HuH-7 (cell line): Measurements from ENCODE around the gene ZNF385B.
A peak's percentile ranks its signal among the peaks of the same experiment; 100 is the strongest.
"Not testable (repeated sequence)": the region's sequence is repeated elsewhere in the genome, so short reads cannot be mapped to it uniquely, and the experiment has no call there.

ENCODE experiments used
- DNase-seq: peaks from one replicate; pipeline ENCODE4 v3.0.0; 2011; ENCODE audit warnings: low spot score

The ZNF385B gene

DNA sequence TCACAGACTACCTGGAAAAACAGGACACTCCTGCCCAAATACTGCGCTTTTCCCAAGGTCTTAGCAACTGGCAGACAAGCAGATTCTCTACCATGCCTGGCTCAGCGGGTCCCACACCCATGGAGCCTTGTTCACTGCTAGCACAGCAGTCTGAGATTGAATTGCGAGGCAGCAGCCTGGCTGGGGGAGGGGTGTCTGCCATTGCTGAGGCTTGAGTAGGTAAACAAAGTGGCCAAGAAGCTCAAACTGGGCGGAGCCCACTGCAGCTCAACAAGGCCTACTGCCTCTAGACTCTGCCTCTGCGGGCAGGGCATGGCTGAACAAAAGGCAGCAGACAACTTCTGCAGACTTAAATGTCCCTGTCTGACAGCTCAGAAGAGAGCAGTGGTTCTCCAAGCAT is 231.6 kb downstream of the ZNF385B start:
- DNase-seq: not testable (repeated sequence)

DNA sequence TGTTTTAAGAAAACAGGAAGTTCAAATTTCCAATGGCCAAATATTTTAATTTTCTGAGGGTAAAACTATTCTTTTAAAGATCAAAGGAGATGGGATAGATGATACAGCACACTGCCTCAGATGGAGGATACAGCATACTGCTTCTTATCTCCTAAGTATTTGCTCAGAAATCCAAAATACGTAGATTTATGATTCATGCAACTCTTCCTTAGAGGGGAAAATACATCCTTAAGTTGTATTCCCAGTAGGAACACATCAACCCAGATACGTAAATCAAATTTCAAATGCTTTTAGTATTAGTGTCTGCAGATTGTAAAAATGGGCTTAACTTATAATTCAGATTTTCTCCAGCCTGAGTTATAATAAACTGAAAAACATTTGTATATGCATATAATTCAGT is 235.2 kb downstream of the ZNF385B start:
- no peak for DNase-seq

DNA sequence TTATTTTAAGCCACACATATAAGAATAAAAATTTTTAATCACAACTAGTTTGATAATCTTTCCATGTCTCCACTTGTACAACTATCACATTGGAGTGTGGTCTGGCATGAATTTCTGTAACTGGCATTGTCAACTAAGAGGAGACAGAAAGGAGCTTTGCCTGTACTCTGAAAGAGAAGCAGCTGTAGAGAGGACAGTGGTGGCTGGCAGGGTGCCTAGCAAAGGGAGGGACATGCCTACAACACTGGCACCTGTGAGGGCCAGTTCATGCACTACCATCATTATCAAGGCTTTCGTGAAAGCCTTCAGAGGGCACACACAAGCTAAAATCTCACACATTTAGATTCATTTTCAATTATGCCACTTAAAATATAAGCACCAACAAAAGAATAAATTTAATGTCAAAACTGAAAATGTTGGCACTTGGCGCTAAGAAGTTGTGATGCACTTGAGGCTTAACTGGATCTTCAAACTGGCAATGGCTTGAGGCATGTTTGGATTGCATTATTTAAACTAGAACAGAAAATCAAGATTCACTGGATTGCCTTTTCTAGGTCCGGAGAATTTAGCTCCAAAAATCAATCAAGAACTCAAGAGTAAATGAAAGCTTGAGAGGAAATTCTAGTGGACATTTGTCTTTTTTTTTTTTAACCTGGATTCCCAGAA is 238.6 kb downstream of the ZNF385B start:
- DNase-seq: no peak

DNA sequence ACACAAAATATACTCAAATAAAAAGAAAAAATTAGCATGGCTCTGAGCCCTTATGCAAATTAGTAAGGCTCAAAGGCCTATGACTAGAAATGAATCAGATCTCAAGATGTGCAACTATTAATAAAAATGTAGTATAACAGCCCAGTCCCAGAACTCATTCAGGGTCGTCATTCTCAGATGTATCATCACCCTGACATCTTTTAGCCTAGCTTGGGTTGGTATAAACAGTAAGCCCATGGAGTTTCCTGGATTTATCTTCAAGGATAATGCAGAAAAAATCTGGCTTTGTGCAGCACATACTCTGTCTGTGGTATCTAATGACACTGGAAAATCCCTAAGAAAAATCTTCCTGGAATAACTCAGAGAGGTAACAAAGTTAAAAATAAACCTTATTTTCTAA is 239.3 kb downstream of the ZNF385B start:
- no peak for DNase-seq

DNA sequence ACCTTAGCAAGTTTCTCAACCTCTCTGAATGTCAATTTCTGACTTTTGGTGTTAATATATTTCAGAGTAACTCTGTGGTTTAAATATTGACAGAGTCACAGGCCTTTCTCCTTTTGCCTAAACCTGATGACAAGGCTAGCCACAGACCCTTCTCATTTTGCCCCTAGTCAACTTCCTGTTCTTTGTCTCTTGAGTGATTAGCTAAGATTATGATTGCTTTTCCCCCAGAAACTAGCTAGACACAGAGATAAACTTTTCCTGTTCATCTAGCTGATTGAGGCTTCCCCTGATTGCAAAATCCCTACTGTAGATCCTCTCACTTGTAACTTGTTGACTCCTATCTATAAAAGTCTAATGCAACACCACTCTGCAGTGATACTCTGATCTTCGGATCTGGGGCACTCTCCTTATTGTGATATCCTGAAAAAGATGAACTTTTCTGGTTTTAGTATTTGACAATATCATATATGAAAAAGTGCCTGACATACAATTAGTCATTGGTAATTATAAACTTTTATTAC is 241.4 kb downstream of the ZNF385B start:
- peak; percentile 3 for DNase-seq

DNA sequence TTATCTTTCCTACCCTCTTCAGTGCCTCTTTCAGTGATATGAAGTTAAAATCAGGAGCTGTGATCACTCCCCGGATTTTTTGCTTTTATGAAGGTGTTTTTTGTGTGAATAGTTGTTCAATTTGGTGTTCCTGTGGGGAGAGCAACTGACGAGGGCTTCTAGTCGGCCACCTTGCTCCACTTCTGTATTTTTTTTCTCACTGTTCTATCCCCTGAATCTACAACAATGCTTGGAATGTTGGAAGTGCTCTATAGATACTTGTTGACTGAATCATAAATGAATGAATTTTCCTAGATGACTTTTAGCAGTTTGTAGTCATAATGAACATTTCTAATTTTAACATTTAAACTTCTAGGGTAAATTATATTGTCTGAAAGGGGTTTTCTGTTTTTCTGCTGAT is 247.3 kb downstream of the ZNF385B start:
- DNase-seq: no peak

DNA sequence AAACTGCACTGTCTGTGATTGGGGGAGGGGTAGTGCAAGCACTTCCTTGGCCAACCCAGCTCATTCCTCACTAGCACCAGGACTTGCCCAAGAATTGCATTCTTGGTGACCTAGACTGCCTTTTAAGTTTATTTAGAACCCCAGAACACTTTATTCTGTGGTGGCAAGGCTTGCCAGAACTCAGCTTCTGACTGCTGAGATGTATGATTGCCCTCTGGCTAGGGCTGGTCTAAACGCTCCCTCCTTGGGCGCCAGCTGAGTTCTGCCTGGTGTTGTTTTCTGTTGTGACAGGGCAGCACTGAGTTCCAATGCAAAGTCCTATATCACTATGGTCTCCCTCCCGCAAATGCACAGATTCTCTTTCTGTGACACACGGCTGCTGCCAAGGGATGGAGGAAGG is 247.7 kb downstream of the ZNF385B start:
- no peak for DNase-seq

- no peak for DNase-seq
These were observed 248.1 kb downstream of the ZNF385B start for GRCh38 chr2:179613299-179613651.

DNA sequence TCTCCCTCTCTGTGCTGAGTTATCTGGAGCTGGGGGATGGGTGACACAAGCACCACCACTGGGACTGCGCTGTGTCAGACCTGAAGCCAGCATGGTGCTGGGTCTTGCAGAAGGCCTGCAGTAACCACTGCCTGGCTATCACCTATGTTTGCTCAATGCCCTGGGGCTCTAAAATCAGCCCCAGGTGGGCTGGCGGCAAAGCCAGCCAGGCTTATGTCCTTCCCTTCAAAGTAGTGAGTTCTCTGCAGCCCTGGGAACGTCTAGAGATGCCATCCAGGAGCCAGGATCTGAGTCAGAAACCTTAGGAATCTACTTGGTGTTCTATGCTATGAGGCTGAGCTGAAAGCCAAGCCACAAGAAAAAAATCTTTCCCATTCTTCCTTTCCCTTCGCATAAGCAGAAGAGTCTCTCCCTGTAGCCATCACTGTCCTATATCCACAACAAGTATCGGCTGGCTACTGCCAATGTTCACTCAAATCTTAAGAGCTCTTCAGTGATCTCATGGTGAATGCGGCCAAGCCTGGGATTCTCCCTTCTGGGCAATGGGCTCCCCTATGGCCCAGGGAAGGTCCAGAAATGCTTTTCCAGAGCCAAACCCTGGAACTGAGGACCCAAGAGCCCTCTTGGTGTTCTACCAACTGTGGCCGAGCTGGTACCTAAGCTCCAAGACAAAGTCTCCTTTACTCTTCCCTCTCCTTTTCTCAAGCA is 248.7 kb downstream of the ZNF385B start:
- DNase-seq: no peak

- no peak for DNase-seq
These were observed 249.3 kb downstream of the ZNF385B start for GRCh38 chr2:179612108-179612507.

- no peak for DNase-seq
These were observed 255.3 kb downstream of the ZNF385B start for GRCh38 chr2:179606141-179606540.

GRCh38 chr2:179605341-179605740 is 256.1 kb downstream of the ZNF385B start:
- no peak for DNase-seq

DNA sequence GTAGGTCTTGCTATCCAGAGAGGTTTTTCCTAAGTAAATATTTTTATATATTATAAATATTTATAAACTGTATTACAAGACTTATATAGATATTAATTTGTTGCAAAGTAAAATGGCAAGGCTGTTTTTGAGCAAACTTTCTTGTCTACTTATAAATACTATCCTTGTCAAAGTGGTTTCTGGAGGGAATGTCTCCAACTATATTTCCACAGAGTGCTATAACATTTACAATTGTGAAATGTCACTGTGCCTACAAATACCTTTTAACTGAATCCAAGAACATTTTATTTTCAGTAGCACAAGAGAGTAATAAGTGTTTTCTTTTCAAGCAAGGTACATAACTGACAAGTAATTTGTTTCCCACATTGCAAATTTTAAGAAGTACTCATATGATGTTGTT is 256.8 kb downstream of the ZNF385B start:
- DNase-seq: no peak

GRCh38 chr2:179602452-179602851 is 259.0 kb downstream of the ZNF385B start:
- DNase-seq: no peak

- DNase-seq: no peak
These were observed 265.4 kb downstream of the ZNF385B start for GRCh38 chr2:179596018-179596417.

- DNase-seq: no peak
These were observed 266.1 kb downstream of the ZNF385B start for GRCh38 chr2:179595284-179595683.

DNA sequence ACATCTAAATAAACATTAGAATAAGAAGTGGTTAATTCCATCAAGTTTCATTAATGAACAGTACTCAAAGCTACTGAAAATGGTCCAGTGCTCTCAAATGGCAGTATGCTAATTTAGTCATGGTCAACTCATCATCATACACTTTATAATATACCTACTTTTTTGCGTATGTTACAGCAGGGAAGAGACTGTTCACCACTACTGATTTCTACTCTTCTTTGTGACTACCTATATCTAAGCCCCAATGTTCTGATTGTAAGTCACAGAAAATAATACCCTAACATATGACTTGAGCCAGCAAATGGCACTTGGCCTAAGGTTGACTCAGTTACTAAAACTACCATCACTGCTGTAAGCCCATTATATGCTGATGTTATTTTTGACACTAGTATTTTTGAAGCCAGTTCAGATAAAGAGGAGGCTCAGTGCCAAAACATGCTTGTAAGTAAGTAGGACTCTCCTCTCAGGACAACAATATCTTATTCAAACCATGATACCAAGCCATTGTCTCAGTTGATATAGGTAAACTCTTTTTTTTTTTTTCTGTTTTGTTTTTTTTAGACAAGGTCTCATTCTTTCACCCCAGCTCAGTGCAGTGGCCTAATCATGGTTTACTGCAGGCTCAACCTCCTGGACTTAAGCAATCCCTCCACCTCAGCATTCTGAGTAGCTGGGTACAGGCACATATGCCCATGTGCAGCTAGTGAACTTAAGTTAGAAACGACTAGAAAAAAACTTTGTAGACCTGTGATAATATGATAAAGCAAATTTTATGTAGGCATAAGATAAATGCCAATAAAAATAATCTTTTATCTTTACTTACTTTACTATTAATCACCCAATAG is 266.9 kb downstream of the ZNF385B start:
- no peak for DNase-seq

GRCh38 chr2:179593323-179593722 is 268.1 kb downstream of the ZNF385B start:
- no peak for DNase-seq

DNA sequence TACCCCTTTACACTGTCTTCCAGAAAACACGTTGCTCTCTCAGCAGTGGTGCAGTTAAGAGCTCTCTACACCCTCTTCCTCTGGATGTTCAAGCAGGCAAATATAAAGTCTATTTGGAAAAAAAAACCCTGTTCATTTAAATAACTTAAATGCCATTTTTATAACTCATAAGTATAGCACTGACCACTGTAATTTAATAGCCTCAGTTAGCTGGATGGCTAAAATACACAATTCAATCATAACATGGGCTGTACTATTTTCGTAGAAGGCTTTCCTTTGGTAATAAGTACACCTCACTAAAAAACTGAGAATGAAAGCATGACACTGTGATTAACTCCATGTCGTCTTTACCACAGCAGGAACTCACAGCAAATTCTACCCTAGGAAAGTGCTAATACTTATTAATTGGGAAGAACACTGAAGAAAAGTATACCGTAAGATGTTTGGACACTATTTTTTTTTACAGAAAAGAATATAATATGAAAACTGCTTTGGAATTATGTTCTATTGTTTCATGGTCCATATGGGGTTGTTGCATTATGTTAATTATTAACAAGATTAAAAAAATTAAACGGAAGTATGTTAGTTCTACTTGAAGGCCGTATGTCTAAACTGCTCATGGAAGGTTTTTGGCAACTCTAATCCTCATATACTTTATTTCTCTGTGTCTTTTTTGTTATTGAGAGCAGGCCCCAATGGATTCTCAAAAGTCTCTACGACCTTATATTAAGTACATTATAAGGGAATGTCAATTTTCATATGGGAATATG is 269.1 kb downstream of the ZNF385B start:
- no peak for DNase-seq

DNA sequence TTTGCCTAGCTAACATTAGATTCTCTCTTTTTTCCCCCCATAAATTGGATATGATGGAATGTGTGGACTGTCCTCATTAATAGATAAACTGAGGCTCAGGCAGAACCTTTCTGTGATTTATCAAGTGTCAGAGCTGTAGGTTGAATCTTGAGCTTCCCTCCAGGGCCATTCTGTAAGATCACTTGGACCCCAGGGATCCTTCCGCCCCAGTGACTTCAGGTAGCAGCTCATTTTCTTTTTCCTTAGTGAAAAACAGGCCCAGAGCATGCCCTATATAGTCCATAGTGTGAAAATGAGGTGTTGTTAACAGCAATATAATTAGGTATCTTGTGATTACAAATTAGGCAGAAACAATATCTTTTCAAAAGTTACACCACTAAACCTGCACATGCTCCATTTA is 269.7 kb downstream of the ZNF385B start:
- DNase-seq: no peak

DNA sequence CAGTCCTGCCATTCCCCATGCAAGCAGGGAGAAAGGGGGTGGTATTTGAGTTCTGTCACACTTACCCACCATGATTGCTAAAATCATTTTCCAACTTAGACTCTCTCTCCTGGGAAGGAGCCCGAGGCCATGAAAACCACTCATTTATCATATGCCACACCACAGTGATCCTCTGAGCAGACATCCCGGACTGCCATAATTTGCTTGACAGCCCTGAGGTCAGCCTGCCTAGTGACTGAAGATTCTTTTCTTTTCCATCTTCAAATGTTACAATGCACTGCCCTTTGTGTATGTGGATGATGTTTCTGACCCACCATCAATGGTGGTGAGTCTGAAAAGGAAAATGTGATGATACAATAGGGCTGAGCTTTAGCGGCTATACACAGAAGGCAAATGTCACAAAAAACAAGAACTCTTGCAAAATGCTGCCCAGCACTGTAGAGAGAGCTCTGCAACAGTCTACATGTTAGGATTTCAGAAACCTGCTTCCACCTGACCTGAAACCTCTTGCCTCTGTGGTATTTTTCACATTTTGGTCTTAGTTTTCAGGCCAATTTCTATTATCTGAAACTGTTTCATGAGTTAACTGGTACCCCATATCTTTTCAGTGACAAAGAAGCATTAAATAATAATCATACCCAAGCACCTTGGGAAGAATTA is 272.8 kb downstream of the ZNF385B start:
- DNase-seq: no peak

- no peak for DNase-seq
These were observed 276.7 kb downstream of the ZNF385B start for GRCh38 chr2:179584760-179585159.
